ENCODE data around the gene ALKBH3.
A peak's percentile ranks its signal among the peaks of the same experiment; 100 is the strongest.

Gene ALKBH3

DNA sequence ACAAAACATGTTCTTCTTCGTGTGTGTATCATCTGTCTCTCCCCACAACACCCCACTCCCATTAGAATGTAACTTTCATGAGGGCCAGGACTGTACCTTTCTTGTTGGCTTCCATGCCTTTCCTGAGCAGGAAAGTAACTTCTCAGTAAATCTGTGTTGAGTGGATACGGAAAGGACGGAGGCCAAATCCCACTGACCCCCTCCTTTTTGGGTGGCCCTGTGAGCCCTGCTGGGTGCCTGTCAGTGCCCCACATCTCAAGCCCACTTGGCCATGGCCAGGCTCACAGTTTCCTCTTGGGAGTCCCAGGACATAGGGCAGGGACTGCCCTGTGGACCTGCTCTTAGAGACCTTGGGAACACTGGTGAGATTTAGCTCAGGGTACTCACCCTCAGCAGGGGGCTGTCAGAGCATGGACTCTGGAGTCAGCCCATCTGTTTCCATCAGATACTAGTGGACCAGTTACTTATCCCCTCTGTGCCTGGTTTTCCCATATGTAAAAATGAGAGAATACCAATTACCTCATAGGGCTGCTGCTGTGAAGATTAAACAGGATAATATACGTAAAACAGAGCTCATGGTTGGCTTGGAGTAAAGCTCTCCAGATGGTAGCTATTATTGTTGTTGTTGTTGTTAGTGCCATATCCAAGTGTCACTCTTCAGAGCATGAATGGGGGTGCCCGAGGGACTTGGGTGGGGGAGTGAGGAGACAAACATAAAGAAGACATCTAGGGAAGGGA is 60.8 kb downstream of the ALKBH3 start:
- no peak for DNase-seq (ENCODE audit: low spot score)

DNA sequence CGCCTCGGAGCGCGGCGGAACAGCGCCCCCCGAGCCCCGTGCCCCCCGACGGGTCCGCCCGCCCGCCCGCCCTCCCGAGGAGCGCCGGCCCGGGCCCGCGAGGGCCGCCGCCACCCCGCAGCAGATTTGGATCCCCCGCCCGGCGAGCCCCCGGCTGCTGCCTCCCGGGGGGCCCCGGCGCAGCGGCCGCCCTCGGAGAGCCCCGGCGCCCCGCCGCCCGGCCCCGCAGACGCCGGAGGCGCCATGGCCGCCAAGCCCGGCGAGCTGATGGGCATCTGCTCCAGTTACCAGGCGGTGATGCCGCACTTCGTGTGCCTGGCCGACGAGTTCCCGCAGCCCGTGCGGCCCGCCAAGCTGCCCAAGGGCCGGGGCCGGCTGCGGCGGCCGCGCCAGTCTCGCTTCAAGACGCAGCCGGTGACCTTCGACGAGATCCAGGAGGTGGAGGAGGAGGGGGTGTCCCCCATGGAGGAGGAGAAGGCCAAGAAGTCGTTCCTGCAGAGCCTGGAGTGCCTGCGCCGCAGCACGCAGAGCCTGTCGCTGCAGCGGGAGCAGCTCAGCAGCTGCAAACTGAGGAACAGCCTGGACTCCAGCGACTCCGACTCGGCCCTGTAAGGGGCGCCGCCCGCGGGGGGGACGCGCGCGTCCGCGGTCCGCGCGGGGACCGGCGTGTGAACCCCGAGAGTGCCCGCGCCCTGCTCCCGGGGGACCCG is 62.2 kb downstream of the ALKBH3 start:
- DNase-seq (ENCODE audit: low spot score) = no peak

- DNase-seq (ENCODE audit: low spot score) = no peak
These were observed 62.8 kb downstream of the ALKBH3 start for GRCh38 chr11:43943372-43943930.

DNA sequence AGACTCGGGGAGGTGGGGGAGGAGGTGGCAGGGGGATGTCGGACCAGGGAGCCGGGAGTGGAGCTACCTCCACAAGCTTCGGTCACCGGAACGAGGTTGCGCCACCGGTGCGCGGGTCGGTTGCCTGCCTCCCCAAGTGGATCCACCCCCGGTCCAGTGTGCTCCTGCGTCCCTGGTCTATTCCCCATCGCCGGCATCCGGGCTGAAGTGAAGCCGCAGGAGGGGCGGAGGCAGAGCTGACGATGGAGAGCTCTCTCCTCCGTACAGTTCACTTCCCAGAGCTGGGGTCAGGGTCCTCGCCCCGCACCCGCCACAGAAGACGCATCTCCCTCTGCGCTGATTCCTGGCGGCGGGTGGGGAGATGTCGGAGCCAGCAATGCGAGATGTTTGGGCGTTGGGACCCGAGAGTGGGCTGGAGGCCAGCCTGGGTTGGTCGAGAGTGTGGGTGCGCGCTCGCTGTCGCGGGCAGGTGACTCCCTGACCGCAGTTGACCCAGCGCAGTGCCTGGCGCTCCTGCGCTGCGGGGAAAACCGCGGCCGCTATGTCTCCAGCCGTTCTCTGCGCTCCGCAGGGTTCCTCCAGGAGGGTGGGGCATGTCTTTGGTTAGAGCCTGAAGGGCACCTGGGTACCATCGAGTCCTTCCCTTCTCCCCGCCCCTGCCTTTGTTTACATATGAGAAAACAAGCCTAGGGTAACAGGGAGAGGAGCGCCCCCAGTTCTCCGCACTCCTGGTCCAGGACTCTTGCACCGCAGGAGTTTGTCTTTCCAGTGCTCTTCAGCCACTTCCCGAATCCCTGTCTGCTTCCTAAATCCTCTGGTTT is 63.5 kb downstream of the ALKBH3 start:
- DNase-seq (ENCODE audit: low spot score) = no peak

- DNase-seq (ENCODE audit: low spot score) = peak; percentile 39
These were observed 64.2 kb downstream of the ALKBH3 start for GRCh38 chr11:43944761-43945311.

DNA sequence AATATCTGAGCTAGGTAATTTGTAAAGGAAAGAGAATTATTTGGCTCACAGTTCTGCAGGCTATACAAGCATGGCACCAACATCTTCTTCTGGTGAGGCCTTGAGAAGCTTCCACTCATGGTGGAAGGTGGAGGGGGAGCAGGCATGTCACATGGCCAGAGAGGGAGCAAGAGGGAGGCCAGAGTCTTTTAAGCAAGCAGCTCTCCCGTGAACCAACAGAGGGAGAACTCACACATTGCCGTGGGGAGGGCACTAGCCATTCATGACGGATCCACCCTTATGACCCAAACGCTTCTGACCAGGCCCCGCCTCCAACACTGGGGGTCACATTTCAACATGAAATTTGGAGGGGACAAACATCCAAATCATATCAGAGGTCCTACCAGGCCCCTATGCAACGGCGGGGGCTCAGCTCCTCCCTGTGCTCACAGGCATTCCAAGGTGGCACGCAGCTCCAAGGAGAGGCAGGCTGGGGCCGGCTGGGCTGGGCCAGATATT is 66.4 kb downstream of the ALKBH3 start:
- DNase-seq (ENCODE audit: low spot score) = no peak

GRCh38 chr11:43947815-43948214 is 67.2 kb downstream of the ALKBH3 start:
- no peak for DNase-seq (ENCODE audit: low spot score)

- no peak for DNase-seq (ENCODE audit: low spot score)
These were observed 68.0 kb downstream of the ALKBH3 start for GRCh38 chr11:43948341-43949225.

GRCh38 chr11:43950311-43950855 is 69.8 kb downstream of the ALKBH3 start:
- DNase-seq (ENCODE audit: low spot score) = no peak

DNA sequence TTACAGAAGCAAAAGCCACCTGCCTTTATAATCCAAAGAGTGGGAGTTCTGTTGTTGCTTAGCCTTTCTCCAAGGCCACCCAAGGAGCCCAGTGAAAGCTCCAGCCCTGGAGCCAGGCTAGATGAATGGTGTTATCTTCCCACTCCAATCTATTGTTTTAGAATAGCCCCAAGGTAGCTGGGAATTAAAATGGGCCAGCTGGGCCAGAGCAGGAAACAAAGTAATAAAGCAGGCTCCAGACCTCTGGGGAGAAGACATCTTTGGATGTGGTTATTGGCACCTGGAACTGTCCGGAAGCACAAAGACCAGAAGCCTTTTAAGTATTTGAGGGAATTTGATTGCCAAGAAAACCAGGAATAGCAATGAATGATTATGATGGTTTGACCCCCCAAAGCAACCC is 70.6 kb downstream of the ALKBH3 start:
- no peak for DNase-seq (ENCODE audit: low spot score)

- DNase-seq (ENCODE audit: low spot score) = no peak
These were observed 71.4 kb downstream of the ALKBH3 start for GRCh38 chr11:43952020-43952400.

GRCh38 chr11:43952401-43953342 is 72.0 kb downstream of the ALKBH3 start:
- no peak for DNase-seq (ENCODE audit: low spot score)

- no peak for DNase-seq (ENCODE audit: low spot score)
These were observed 72.9 kb downstream of the ALKBH3 start for GRCh38 chr11:43953521-43953920.

DNA sequence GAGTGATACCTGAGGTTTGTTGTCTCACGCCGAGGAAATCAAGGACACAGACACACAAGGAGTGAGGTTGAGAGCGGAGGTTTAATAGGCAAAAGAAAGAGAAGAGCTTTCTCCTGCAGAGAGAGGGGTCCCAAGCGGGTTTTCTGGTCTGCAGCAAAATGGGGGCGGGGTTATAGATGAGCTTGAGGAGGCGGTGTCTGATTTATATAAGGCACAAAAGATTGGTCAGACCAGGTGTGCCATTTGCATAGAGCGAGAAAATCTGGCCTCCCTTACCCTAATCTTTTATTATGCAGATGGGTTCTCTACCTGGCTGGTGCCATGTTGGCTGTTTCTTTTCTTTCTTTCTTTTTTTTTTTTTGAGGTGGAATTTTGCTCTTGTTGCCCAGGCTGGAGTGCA is 73.6 kb downstream of the ALKBH3 start:
- no peak for DNase-seq (ENCODE audit: low spot score)

DNA sequence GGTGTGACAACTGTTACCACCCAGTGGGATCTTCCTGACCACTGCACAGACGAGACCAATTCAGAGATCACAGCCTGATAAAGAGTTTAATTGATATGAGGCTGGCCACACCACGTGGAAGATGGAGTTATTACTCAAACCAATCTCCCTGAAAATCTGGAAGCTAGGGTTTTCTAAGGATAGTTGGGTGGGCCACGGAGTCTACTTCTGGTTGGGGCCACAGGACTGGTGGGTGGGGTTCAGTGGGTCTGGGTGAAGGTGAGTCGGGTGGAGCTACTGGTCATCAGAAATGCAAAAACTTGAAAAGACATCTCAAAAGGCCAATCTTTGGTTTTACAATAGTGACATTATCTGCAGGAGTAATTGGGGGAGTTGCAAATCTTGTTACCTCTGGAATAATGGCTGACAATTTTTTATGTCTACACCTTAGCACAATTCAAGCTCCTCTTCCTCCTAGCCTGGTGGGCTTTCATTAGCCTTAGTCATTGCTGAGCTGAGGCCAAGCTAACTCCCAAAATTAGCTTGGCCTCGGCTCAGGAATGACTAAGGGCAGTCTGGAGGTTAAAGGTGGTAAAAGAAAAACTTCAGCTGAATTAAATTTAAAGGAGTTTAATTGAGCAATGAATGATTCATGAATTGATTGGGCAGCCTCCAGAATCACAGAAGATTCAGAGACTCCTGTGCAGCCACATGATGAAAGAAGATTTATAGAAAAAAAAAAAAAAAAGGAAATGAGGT is 74.9 kb downstream of the ALKBH3 start:
- DNase-seq (ENCODE audit: low spot score) = no peak

DNA sequence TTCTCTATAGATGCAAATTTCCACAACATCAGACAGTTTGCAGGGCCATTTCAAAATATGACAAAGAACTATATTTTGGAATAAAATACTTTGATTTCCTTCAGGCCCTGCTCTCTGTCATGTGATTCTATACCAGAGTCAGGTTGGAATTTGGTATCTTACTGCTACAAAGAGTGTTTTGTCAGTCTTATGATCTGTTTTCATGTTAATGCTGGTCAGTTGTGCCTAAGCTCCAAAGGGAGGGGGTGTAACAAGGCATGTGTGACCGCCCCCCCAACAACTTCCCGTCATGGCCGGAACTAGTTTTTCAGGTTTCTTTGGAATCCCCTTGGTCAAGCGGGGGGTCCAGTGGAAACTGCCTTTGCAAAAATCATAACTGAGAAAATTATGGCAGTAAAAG is 76.9 kb downstream of the ALKBH3 start:
- no peak for DNase-seq (ENCODE audit: low spot score)

DNA sequence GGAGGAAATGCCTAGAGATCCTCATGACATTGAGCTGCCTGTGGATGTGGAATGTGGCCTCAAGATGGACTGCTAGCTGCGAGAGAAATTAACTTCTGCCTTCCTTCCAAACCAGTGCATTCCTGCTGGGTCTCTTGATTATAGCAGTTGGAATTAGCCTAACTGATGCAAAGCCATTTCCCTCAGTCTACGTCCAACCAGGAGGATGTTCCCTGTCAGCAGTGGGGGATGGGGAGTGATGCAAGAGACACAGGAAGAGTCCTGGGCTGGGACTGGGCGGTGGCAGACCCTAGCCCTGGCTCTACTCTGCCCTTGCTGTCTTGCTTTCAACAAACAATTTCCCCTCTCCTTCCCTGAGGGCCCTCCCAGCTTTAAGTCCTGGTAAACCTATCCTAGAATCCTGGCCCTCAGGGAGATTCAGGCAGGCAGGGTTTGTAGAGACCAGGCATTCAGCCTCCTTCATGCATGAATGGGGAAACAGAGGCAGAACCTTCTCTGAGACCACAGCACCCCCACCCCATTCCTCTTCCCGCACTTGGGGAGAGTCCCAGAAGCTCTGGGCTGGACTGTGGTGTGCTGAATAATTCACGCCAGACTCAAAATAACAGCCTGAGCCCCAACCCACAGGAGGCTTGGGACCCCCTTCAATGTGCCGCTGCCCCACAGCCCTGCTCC is 78.8 kb downstream of the ALKBH3 start:
- DNase-seq (ENCODE audit: low spot score) = no peak

Data from kidney tubule cell (primary cell).